Mononuclear cell (primary cell): ENCODE results near the gene MED15. TPM values are rescaled to one million over a fixed set of nuclear protein-coding genes. Genes with fewer than 3 reads are reported as not detected.
"Not testable (repeated sequence)": the region's sequence is repeated elsewhere in the genome, so short reads cannot be mapped to it uniquely, and the experiment has no call there.

ENCODE experiments used
- H3K27me3 ChIP-seq: 2 replicates; pipeline ENCODE4 v1.6.0; 2011; ENCODE audit warnings: low read length, control low read depth; ENCODE audit not compliant: insufficient read depth
- H3K4me1 ChIP-seq: 2 replicates; pipeline ENCODE4 v1.5.1; 2011; ENCODE audit warnings: mild to moderate bottlenecking, low read length, control low read depth; ENCODE audit not compliant: insufficient read depth
- H3K4me3 ChIP-seq: 2 replicates; pipeline ENCODE4 v1.5.1; 2011; ENCODE audit warnings: mild to moderate bottlenecking, low read length, moderate library complexity
- H3K9me3 ChIP-seq: 2 replicates; pipeline ENCODE4 v1.5.1; 2011; ENCODE audit warnings: low read depth, mild to moderate bottlenecking, control low read depth, low read length
- total RNA-seq: library from RNA; depleted of rRNA; stranded (reverse); fragments of >200 nt; gene quantifications from one replicate; pipeline ENCODE4 v1.2.3, GENCODE V29; 2012

MED15 gene
- total RNA-seq, 1 donor = 93.5 TPM

GRCh38 chr22:20494978-20495860 is 12.2 kb upstream of the MED15 start, which contains the start of gene KLHL22:
Gene KLHL22 (minus strand): TSS chr22:20495795. CDS start chr22:20489211, 6,584 bp downstream.
- H3K9me3 ChIP-seq = no peaks in the 10 kb centered on the region
- H3K4me1 ChIP-seq = peaks cover 33% of the 10 kb centered on the region
- no peaks in the 10 kb centered on the region for H3K27me3 ChIP-seq
- H3K4me3 ChIP-seq = peak within 1 kb of the TSS; percentile 65

- H3K4me1 ChIP-seq = peaks cover 27% of the 10 kb centered on the region
- H3K27me3 ChIP-seq = no peaks in the 10 kb centered on the region
- peak overlapping the region; percentile 65 for H3K4me3 ChIP-seq
- H3K9me3 ChIP-seq = no peaks in the 10 kb centered on the region
Observed at GRCh38 chr22:20495861-20496681, 11.3 kb upstream of the MED15 start.

- no peaks in the 10 kb centered on the region for H3K27me3 ChIP-seq
- H3K9me3 ChIP-seq = no peaks in the 10 kb centered on the region
- no peak overlapping the region for H3K4me3 ChIP-seq
- H3K4me1 ChIP-seq = peaks cover 27% of the 10 kb centered on the region
Observed at GRCh38 chr22:20497426-20497825, 10.0 kb upstream of the MED15 start.

- Histone ChIP-seq H3K4me1 (peaks cover 21% of the 10 kb centered on the region), H3K9me3 (no peaks in the 10 kb centered on the region), H3K4me3 (no peak overlapping the region), H3K27me3 (no peaks in the 10 kb centered on the region)
Observed at GRCh38 chr22:20498913-20499312, 8.5 kb upstream of the MED15 start.

GRCh38 chr22:20499769-20500168 is 7.6 kb upstream of the MED15 start:
- no peaks in the 10 kb centered on the region for H3K27me3 ChIP-seq
- H3K4me3 ChIP-seq = no peak overlapping the region
- H3K4me1 ChIP-seq = peaks cover 12% of the 10 kb centered on the region
- no peaks in the 10 kb centered on the region for H3K9me3 ChIP-seq

GRCh38 chr22:20503816-20504215 is 3.6 kb upstream of the MED15 start:
- H3K4me3 ChIP-seq = no peak overlapping the region
- no peaks in the 10 kb centered on the region for H3K27me3 ChIP-seq
- no peaks in the 10 kb centered on the region for H3K9me3 ChIP-seq
- peaks cover 13% of the 10 kb centered on the region for H3K4me1 ChIP-seq

GRCh38 chr22:20504293-20504922 is 3.0 kb upstream of the MED15 start:
- not testable (repeated sequence) for H3K4me3 ChIP-seq

GRCh38 chr22:20506543-20507252 is 712 bp upstream of the MED15 start:
- H3K4me1 ChIP-seq = peaks cover 42% of the 10 kb centered on the region
- no peaks in the 10 kb centered on the region for H3K9me3 ChIP-seq
- H3K4me3 ChIP-seq = peak overlapping the region; percentile 99
- H3K27me3 ChIP-seq = no peaks in the 10 kb centered on the region

More at GRCh38 chr22:20504293-20504922, 3.0 kb upstream of the MED15 start:
- H3K4me1 ChIP-seq = peaks cover 19% of the 10 kb centered on the region
- not testable (repeated sequence) for H3K9me3 ChIP-seq, H3K27me3 ChIP-seq

GRCh38 chr22:20508067-20508755 is 801 bp downstream of the MED15 start:
- Histone ChIP-seq H3K4me3 (peak overlapping the region; percentile 99), H3K4me1 (peaks cover 49% of the 10 kb centered on the region)
- H3K9me3 ChIP-seq, H3K27me3 ChIP-seq: not testable (repeated sequence)

- Histone ChIP-seq H3K4me1 (peaks cover 55% of the 10 kb centered on the region), H3K4me3 (peak overlapping the region; percentile 22), H3K27me3 (no peaks in the 10 kb centered on the region), H3K9me3 (no peaks in the 10 kb centered on the region)
Observed at GRCh38 chr22:20508815-20509271, 1.4 kb downstream of the MED15 start.

GRCh38 chr22:20509344-20510047 is 2.1 kb downstream of the MED15 start:
- no peaks in the 10 kb centered on the region for H3K27me3 ChIP-seq
- H3K4me3 ChIP-seq = peak overlapping the region; percentile 22
- no peaks in the 10 kb centered on the region for H3K9me3 ChIP-seq
- peaks cover 60% of the 10 kb centered on the region for H3K4me1 ChIP-seq

- H3K4me1 ChIP-seq = peaks cover 66% of the 10 kb centered on the region
- H3K9me3 ChIP-seq = no peaks in the 10 kb centered on the region
- no peaks in the 10 kb centered on the region for H3K27me3 ChIP-seq
- H3K4me3 ChIP-seq = no peak overlapping the region
Observed at GRCh38 chr22:20510811-20511577, 3.6 kb downstream of the MED15 start.
